Measurements from ENCODE around the gene RELB. TPM values are rescaled to one million over a fixed set of nuclear protein-coding genes. Genes with fewer than 3 reads are reported as not detected.
A peak's percentile ranks its signal among the peaks of the same experiment; 100 is the strongest.

Gene RELB
- polyA plus RNA-seq, 2 donors = 7.2 TPM

DNA sequence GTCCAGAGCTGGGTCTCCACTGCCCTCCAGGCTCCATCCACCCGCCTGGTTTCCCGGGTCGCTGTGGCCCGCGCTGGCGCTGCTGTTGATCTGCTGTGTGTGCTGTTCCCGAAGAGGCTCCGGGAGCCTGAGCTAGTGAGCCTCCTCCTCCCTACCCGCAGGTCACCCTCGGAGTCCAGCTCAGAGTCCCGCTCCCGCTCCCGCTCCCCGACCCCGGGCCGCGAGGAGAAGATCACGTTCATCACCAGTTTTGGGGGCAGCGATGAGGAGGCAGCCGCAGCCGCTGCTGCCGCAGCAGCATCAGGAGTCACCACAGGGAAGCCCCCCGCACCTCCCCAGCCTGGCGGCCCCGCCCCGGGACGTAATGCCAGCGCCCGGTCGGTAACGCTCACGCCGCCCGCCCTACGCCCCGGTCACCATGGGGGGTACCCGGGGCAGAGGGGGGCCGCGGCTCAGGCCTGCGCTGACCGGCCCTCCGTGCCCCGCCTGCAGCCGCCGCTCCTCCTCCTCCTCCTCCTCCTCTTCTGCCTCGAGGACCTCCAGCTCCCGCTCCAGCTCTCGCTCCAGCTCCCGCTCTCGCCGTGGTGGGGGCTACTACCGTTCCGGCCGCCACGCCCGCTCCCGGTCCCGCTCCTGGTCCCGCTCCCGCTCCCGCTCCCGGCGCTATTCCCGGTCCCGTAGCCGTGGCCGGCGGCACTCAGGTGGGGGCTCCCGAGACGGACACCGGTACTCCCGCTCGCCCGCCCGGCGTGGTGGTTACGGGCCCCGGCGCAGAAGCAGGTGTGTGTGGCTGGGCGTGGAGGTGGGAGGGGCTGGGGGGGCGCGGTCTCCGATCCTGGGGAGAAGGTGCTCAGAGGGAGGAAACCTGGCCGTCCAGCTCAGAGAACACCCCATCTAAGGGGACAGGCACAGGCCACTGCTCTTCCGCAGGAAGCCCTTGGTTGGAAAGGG, 62.9 kb downstream of the RELB start:
- Histone ChIP-seq H3K27ac (ENCODE audit: low read depth in 2 of 2, low read length in 1 of 2) (no peak overlapping the region), H3K4me3 (ENCODE audit: low read depth in 1 of 2, low read length in 2 of 2) (no peak overlapping the region), H3K27me3 (ENCODE audit: control insufficient read depth in 1 of 2, insufficient read depth in 2 of 2, low read length in 2 of 2) (no peaks in the 10 kb centered on the region), H3K9me3 (ENCODE audit: control insufficient read depth in 2 of 2, insufficient read depth in 1 of 2, low read depth in 1 of 2, low read length in 1 of 2) (no peaks in the 10 kb centered on the region), H3K4me1 (ENCODE audit: control insufficient read depth in 2 of 2, insufficient read depth in 2 of 2, low read length in 1 of 2) (peaks cover 0 to 8% of the 10 kb centered on the region in 2 donors), H3K36me3 (ENCODE audit: control insufficient read depth in 2 of 2, insufficient read depth in 2 of 2, low read length in 1 of 2) (peaks cover 18 to 68% of the 10 kb centered on the region in 2 donors)
- 95 to 96% methylated on average over 85 of the region's 85 CpGs for WGBS, 2 donors

DNA sequence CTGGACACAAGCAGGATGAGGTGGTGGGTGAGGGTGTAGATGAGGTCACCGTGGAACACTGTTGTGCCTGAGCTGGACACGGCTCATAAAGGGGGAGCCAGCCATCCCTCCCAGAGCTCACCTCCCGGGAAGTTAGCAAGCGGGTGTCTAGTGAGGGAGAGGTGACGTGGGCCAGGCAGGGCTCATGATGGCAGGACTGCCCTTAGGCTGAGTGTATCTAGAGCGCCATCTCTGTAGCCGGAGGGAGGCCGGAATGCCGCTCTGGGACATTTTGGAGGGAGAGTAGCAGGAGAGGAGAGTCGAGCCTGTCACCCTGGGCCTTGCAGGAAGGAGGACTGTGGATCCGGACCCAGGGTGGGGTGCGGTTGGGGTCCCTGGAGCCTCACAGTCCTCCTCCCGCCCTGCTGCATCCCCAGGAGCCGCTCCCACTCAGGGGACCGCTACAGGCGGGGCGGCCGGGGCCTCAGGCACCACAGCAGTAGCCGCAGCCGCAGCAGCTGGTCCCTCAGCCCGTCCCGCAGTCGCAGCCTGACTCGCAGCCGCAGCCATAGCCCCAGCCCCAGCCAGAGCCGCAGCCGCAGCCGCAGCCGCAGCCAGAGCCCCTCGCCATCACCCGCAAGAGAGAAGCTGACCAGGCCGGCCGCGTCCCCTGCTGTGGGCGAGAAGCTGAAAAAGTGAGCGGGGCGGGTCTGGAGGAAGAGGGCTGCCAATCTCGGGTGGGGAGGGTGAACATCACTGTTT, 65.8 kb downstream of the RELB start:
- WGBS, 2 donors = 89 to 91% methylated on average over 38 of the region's 38 CpGs
- Histone ChIP-seq H3K27ac (ENCODE audit: low read depth in 2 of 2, low read length in 1 of 2) (no peak overlapping the region), H3K27me3 (ENCODE audit: control insufficient read depth in 1 of 2, insufficient read depth in 2 of 2, low read length in 2 of 2) (no peaks in the 10 kb centered on the region), H3K36me3 (ENCODE audit: control insufficient read depth in 2 of 2, insufficient read depth in 2 of 2, low read length in 1 of 2) (peaks cover 4 to 68% of the 10 kb centered on the region in 2 donors), H3K4me1 (ENCODE audit: control insufficient read depth in 2 of 2, insufficient read depth in 2 of 2, low read length in 1 of 2) (peaks cover 0 to 31% of the 10 kb centered on the region in 2 donors), H3K4me3 (ENCODE audit: low read depth in 1 of 2, low read length in 2 of 2) (no peak overlapping the region), H3K9me3 (ENCODE audit: control insufficient read depth in 2 of 2, insufficient read depth in 1 of 2, low read depth in 1 of 2, low read length in 1 of 2) (no peaks in the 10 kb centered on the region)

DNA sequence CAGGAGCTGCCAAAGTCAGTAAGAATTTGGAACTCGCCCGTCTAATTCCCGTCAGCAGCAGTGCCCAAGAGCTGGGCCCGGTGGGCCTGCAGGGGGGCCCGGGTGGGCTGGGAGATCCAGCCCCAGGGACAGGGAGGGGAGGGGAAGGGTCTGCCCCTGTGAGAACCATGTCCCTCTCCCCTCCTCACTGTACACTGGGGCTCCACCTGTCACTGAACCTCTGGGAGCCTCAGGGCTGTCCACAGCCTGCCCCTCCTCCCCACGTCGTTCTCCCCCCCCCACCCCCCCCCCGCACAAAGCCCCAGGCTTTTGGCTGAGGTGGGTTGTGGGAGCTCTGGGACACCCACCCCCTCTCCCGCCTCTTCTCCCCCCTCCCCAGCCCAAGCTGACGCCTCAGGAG, 66.8 kb downstream of the RELB start:
- Histone ChIP-seq H3K9me3 (ENCODE audit: control insufficient read depth in 2 of 2, insufficient read depth in 1 of 2, low read depth in 1 of 2, low read length in 1 of 2) (no peaks in the 10 kb centered on the region), H3K4me1 (ENCODE audit: control insufficient read depth in 2 of 2, insufficient read depth in 2 of 2, low read length in 1 of 2) (peaks cover 0 to 35% of the 10 kb centered on the region in 2 donors), H3K4me3 (ENCODE audit: low read depth in 1 of 2, low read length in 2 of 2) (no peak overlapping the region), H3K36me3 (ENCODE audit: control insufficient read depth in 2 of 2, insufficient read depth in 2 of 2, low read length in 1 of 2) (peaks cover 4 to 67% of the 10 kb centered on the region in 2 donors), H3K27ac (ENCODE audit: low read depth in 2 of 2, low read length in 1 of 2) (no peak overlapping the region), H3K27me3 (ENCODE audit: control insufficient read depth in 1 of 2, insufficient read depth in 2 of 2, low read length in 2 of 2) (no peaks in the 10 kb centered on the region)
- 48 to 80% methylated on average over 5 to 10 of the region's 10 CpGs for WGBS, 2 donors

DNA sequence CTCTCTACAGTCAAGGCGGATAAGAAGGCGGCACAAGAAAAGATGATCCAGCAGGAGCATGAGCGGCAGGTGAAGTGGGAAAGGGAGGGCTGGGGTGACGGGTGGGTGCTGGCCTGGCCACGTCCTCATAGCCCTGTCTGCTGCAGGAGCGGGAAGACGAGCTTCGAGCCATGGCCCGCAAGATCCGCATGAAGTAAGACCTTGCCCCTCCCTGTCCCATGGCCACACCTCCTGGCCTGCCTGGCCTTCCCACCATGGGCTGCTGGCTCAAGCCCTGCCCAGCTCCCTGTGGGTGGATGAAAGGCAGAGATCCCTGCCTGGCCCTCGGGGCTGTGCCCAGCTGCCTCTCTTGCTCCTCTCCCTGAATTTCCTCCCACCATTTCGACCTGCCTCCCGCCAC, 67.8 kb downstream of the RELB start:
- H3K36me3 ChIP-seq (ENCODE audit: control insufficient read depth in 2 of 2, insufficient read depth in 2 of 2, low read length in 1 of 2) = peaks cover 4 to 62% of the 10 kb centered on the region in 2 donors

DNA sequence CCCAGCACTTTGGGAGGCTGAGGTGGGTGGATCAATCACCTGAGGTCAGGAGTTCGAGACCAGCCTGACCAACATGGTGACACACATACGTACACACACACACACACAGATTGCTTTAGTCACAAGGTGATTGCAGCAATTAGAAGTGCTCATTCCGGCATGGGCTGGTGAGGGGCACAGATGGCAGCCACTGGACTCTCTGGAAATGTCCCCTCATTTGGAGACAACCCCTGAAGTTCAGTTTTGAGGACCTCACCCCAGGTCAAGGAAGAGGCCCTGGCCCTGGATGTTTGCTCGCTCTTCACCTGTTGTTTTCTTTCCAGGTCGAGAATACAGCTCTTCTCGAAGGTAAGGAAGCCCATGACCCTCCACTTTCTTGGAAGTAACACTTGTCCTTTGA, 69.0 kb downstream of the RELB start:
- WGBS, 2 donors = 68 to 78% methylated on average over 6 of the region's 6 CpGs
- no peak overlapping the region for H3K4me3 ChIP-seq (ENCODE audit: low read depth in 1 of 2, low read length in 2 of 2)
- H3K36me3 ChIP-seq (ENCODE audit: control insufficient read depth in 2 of 2, insufficient read depth in 2 of 2, low read length in 1 of 2) = peaks cover 4 to 53% of the 10 kb centered on the region in 2 donors
- H3K27me3 ChIP-seq (ENCODE audit: control insufficient read depth in 1 of 2, insufficient read depth in 2 of 2, low read length in 2 of 2) = no peaks in the 10 kb centered on the region
- peaks cover 0 to 38% of the 10 kb centered on the region in 2 donors for H3K4me1 ChIP-seq (ENCODE audit: control insufficient read depth in 2 of 2, insufficient read depth in 2 of 2, low read length in 1 of 2)
- H3K27ac ChIP-seq (ENCODE audit: low read depth in 2 of 2, low read length in 1 of 2) = peak overlapping the region; percentile 76 to 83
- no peaks in the 10 kb centered on the region for H3K9me3 ChIP-seq (ENCODE audit: control insufficient read depth in 2 of 2, insufficient read depth in 1 of 2, low read depth in 1 of 2, low read length in 1 of 2)

More for the DNA sequence above, 67.8 kb downstream of the RELB start:
- no peaks in the 10 kb centered on the region for H3K9me3 ChIP-seq (ENCODE audit: control insufficient read depth in 2 of 2, insufficient read depth in 1 of 2, low read depth in 1 of 2, low read length in 1 of 2)
- no peak overlapping the region for H3K4me3 ChIP-seq (ENCODE audit: low read depth in 1 of 2, low read length in 2 of 2)
- H3K27me3 ChIP-seq (ENCODE audit: control insufficient read depth in 1 of 2, insufficient read depth in 2 of 2, low read length in 2 of 2) = no peaks in the 10 kb centered on the region
- peaks cover 0 to 35% of the 10 kb centered on the region in 2 donors for H3K4me1 ChIP-seq (ENCODE audit: control insufficient read depth in 2 of 2, insufficient read depth in 2 of 2, low read length in 1 of 2)
- peak overlapping the region; percentile 60 to 76 for H3K27ac ChIP-seq (ENCODE audit: low read depth in 2 of 2, low read length in 1 of 2)
- WGBS, 2 donors = 53 to 54% methylated on average over 13 of the region's 13 CpGs

DNA sequence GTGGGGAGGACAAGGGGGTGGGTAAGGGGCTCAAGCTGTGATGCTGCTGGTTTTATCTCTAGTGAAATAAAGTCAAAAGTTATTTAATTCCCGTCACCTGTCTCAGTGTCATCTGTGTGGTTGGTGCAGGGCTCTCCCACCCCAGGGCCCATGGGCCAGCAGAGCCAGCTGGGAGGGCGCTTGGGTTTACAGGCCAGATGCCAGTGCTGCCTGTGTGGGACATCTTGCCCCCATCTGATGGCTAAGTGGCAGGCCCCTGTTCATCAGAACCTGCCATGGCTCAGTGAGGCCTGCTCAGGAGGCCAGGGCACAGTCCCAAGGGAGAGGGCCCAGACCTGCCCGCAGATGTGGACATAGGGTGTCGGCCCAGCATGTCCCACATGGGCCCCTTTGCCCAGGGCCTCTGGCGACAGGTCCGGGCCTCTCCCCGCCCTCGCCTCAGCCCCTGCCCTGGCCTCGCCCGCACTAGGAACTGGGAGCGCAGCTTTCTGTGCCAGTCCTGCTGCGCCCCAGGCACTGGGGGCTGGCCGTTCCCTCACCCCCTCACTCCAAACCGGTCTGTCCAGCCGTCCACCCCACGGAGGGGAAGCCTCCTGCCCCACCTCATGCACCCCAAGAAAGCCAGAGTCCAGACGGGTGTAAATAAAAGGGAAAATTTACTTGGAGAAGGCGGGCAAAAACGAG, 69.7 kb downstream of the RELB start:
- Histone ChIP-seq H3K4me3 (ENCODE audit: low read depth in 1 of 2, low read length in 2 of 2) (no peak overlapping the region), H3K36me3 (ENCODE audit: control insufficient read depth in 2 of 2, insufficient read depth in 2 of 2, low read length in 1 of 2) (peaks cover 4 to 49% of the 10 kb centered on the region in 2 donors), H3K27ac (ENCODE audit: low read depth in 2 of 2, low read length in 1 of 2) (peak overlapping the region; percentile 76 to 83), H3K9me3 (ENCODE audit: control insufficient read depth in 2 of 2, insufficient read depth in 1 of 2, low read depth in 1 of 2, low read length in 1 of 2) (no peaks in the 10 kb centered on the region), H3K27me3 (ENCODE audit: control insufficient read depth in 1 of 2, insufficient read depth in 2 of 2, low read length in 2 of 2) (no peaks in the 10 kb centered on the region), H3K4me1 (ENCODE audit: control insufficient read depth in 2 of 2, insufficient read depth in 2 of 2, low read length in 1 of 2) (peaks cover 0 to 38% of the 10 kb centered on the region in 2 donors)
- 47 to 72% methylated on average over 19 of the region's 19 CpGs for WGBS, 2 donors

DNA sequence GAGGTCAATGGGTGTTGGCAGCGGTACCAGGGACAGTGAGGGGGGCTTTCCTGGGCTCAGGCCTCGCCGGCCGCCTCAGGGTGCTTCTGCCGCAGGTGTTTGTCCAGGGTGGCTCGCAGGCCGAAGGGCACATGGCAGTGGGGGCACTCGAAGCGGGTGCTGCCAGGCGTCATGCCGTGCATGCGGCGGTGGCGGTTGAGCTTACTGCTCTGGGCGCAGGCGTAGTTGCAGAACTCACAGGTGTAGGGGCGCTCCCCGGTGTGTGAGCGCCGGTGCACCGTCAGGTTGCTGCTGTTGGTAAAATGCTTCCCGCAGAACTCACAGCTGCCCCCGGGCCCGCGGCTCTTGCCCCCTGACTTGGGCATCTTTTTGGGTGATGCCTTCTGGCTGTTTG, 70.3 kb downstream of the RELB start:
- H3K9me3 ChIP-seq (ENCODE audit: control insufficient read depth in 2 of 2, insufficient read depth in 1 of 2, low read depth in 1 of 2, low read length in 1 of 2) = no peaks in the 10 kb centered on the region
- no peaks in the 10 kb centered on the region for H3K27me3 ChIP-seq (ENCODE audit: control insufficient read depth in 1 of 2, insufficient read depth in 2 of 2, low read length in 2 of 2)
- peaks cover 4 to 48% of the 10 kb centered on the region in 2 donors for H3K36me3 ChIP-seq (ENCODE audit: control insufficient read depth in 2 of 2, insufficient read depth in 2 of 2, low read length in 1 of 2)
- peak overlapping the region; percentile 76 to 83 for H3K27ac ChIP-seq (ENCODE audit: low read depth in 2 of 2, low read length in 1 of 2)
- H3K4me1 ChIP-seq (ENCODE audit: control insufficient read depth in 2 of 2, insufficient read depth in 2 of 2, low read length in 1 of 2) = peaks cover 0 to 38% of the 10 kb centered on the region in 2 donors
- no peak overlapping the region for H3K4me3 ChIP-seq (ENCODE audit: low read depth in 1 of 2, low read length in 2 of 2)
- WGBS, 2 donors = 57 to 64% methylated on average over 25 of the region's 25 CpGs

DNA sequence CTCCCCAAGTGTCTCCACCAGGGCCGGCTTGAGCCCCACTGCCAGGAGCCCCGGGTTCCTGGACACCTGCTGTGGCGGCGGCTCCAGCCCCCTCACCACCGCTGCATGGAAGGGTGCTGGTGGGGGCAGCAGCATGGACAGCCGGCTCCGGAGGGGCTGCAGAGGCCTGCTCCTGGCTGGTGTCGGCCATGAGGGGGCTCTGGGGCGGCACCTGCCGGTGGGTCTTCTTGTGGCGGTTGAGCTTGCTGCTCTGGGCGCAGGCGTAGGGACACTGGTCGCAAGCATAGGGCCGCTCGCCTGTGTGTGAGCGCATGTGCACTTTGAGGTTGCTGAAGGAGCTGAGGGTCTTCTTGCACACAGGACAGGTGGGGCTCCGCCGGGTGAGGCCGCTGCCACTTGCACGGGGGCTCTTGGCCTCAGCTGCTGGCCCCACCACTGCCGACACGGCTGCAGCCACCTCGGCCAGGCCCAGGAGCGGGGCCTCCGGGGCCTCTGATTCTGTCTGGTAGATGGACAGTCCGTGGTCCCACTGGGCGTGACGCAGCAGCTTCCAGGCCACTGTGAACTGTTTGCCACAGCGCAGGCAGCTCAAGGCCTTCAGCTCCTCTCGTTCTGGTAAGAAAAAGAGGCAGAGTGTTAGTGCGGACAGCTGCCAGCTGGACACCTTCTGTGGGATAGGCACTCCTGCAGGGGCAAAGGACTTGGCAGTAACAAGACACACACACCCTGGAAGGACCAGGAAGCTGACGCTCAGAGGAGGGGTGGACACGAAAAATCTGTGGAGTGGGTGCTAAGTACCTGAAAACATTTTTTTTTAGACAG, 70.9 kb downstream of the RELB start:
- Histone ChIP-seq H3K4me1 (ENCODE audit: control insufficient read depth in 2 of 2, insufficient read depth in 2 of 2, low read length in 1 of 2) (peaks cover 0 to 43% of the 10 kb centered on the region in 2 donors), H3K36me3 (ENCODE audit: control insufficient read depth in 2 of 2, insufficient read depth in 2 of 2, low read length in 1 of 2) (peaks cover 0 to 42% of the 10 kb centered on the region in 2 donors), H3K27me3 (ENCODE audit: control insufficient read depth in 1 of 2, insufficient read depth in 2 of 2, low read length in 2 of 2) (no peaks in the 10 kb centered on the region), H3K9me3 (ENCODE audit: control insufficient read depth in 2 of 2, insufficient read depth in 1 of 2, low read depth in 1 of 2, low read length in 1 of 2) (no peaks in the 10 kb centered on the region), H3K27ac (ENCODE audit: low read depth in 2 of 2, low read length in 1 of 2) (peak overlapping the region; percentile 74 to 76), H3K4me3 (ENCODE audit: low read depth in 1 of 2, low read length in 2 of 2) (no peak overlapping the region)
- 60 to 69% methylated on average over 34 of the region's 34 CpGs for WGBS, 2 donors
